H1 (cell line): ENCODE measurements around the gene ESRRB. TPM values are rescaled to one million over a fixed set of nuclear protein-coding genes. Genes with fewer than 3 reads are reported as not detected.

Experiments
- MAFK ChIP-seq: IDR thresholded peaks from 2 replicates; pipeline ENCODE4 v1.6.1; 2012; ENCODE audit warnings: low read depth, mild to moderate bottlenecking, improper control_type of control experiment, low read length
- POLR2AphosphoS5 ChIP-seq: IDR thresholded peaks from 2 replicates; pipeline ENCODE4 v1.6.1; 2011; ENCODE audit warnings: low read depth, low read length
- SIRT6 ChIP-seq: IDR thresholded peaks from one replicate; pipeline ENCODE4 v1.7.1; 2012; ENCODE audit warnings: low read length, inconsistent platforms
- SP1 ChIP-seq: IDR thresholded peaks from 2 replicates; pipeline ENCODE4 v1.6.1; 2011; ENCODE audit warnings: low read depth, low read length
- TCF12 ChIP-seq: IDR thresholded peaks from 2 replicates; pipeline ENCODE4 v1.6.1; 2011; ENCODE audit warnings: low read depth, mild to moderate bottlenecking, low read length
- ZNF274 ChIP-seq: IDR thresholded peaks from 2 replicates; pipeline ENCODE4 v1.7.0; 2012; ENCODE audit warnings: low read length, borderline replicate concordance; ENCODE audit errors: extremely low read depth
- polyA plus RNA-seq, 7 experiments: library from polyadenylated mRNA; depleted of rRNA in 3 of 7; stranded (reverse) in 5 of 7; unstranded in 2 of 7; fragments of >200 nt in 5 of 7; fragments of 200-250 nt in 2 of 7; gene quantifications; 1 replicate in 5 of 7; 2 replicates in 1 of 7; 4 replicates in 1 of 7; pipeline versions ENCODE4 v1.2.1 to v1.2.3, GENCODE V29; 2011 to 2013; ENCODE audit warnings: missing spikeins in 2 of 7, mixed read lengths in 2 of 7
- total RNA-seq: library from RNA; stranded (reverse); fragmentation: NEBNext Ultra II Directional; extraction: Animal tissue kit (Norgen Biotek cat#: 25700); gene quantifications from 2 replicates; pipeline ENCODE4 v1.2.1, GENCODE V29; 2021

The ESRRB gene
- total and polyA plus RNA-seq, 2 of the 8 experiments (the other 6 are each of a cell fraction or from before 2014, with no cell fraction given), result 0.29 to 0.45 TPM

GRCh38 chr14:76538648-76539008 is 162.7 kb downstream of the ESRRB start (continued):
- TF ChIP-seq TCF12 (no peak), SP1 (no peak), MAFK (no peak), POLR2AphosphoS5 (no peak), SIRT6 (no peak), ZNF274 (no peak)
